Esophagus muscularis mucosa (tissue), 4 donors: ENCODE data around the gene AKT2. TPM values are rescaled to one million over a fixed set of nuclear protein-coding genes. Genes with fewer than 3 reads are reported as not detected.

ENCODE experiments used
- DNase-seq: peaks from one replicate; pipeline ENCODE4 v3.0.0-alpha.2; 2017; ENCODE audit errors: extremely low spot score
- H3K27ac ChIP-seq, 4 donors: fragments of 200-600 bp; sonication (generic); replicated peaks in 1 of 4; 1 replicate in 3 of 4; 2 replicates in 1 of 4; pipeline ENCODE4 v1.5.1; 2016 to 2019; ENCODE audit warnings: mild to moderate bottlenecking in 1 of 4
- H3K27me3 ChIP-seq, 4 donors: fragments of 200-600 bp; sonication (generic); one replicate each; pipeline versions ENCODE4 v1.5.1 to v1.6.0; 2016 to 2019
- H3K36me3 ChIP-seq, 4 donors: fragments of 200-600 bp; sonication (generic); one replicate each; pipeline ENCODE4 v1.5.1; 2016 to 2019
- H3K4me1 ChIP-seq, 4 donors: fragments of 200-600 bp; sonication (generic); one replicate each; pipeline ENCODE4 v1.5.1; 2016 to 2019
- H3K4me3 ChIP-seq, 4 donors: fragments of 200-600 bp; sonication (generic); 1 replicate in 2 of 4; 2 replicates in 2 of 4; pipeline ENCODE4 v1.5.1; 2016 to 2019; ENCODE audit warnings: mild to moderate bottlenecking in 4 of 4, moderate library complexity in 1 of 4
- H3K9me3 ChIP-seq, 4 donors: fragments of 200-600 bp; sonication (generic); 1 replicate in 3 of 4; 2 replicates in 1 of 4; pipeline ENCODE4 v1.5.1; 2016 to 2019
- CTCF ChIP-seq, 3 experiments: fragments of 200-600 bp in 2 of 3; fragments of 450-650 bp in 1 of 3; sonication (generic) in 2 of 3; IDR thresholded peaks; one replicate each; pipeline ENCODE4 v1.5.1; 2017 to 2019; ENCODE audit warnings: antibody characterized with exemption in 3 of 3, mild to moderate bottlenecking in 2 of 3, moderate library complexity in 1 of 3
- EP300 ChIP-seq: sonication (generic); formaldehyde crosslinking; IDR thresholded peaks from one replicate; pipeline ENCODE4 v1.6.1; 2017; ENCODE audit warnings: antibody characterized with exemption
- POLR2A ChIP-seq: fragments of 450-650 bp; IDR thresholded peaks from one replicate; pipeline ENCODE4 v1.6.1; 2017; ENCODE audit warnings: antibody characterized with exemption, moderate library complexity, mild to moderate bottlenecking, low read depth
- POLR2AphosphoS5 ChIP-seq, 2 donors: sonication (generic); formaldehyde crosslinking; IDR thresholded peaks; one replicate each; pipeline ENCODE4 v1.6.1; 2017; ENCODE audit warnings: antibody characterized with exemption in 2 of 2
- WGBS: methylation state at CpG from one replicate; pipeline ENCODE4 v1.1.5; 2018; 5-methylcytosine and 5-hydroxymethylcytosine counted together
- intact Hi-C: fragments of 100-400 bp; cut with DNase I; formaldehyde crosslinking; loops from one replicate; pipeline ENCODE4 v1.15.1; 2023
- total RNA-seq, 4 donors: library from RNA; depleted of rRNA; stranded (reverse); fragments of >200 nt; gene quantifications; one replicate each; pipeline versions ENCODE4 v1.1.0 to v1.2.1, GENCODE V29; 2016

AKT2 gene
- total RNA-seq, 4 donors from 2014 or later: 53.3 to 82.1 (median 64.0) TPM

- Histone ChIP-seq H3K4me1 (peaks cover 3 to 28% (median 14%) of the 10 kb centered on the region in 4 donors), H3K27me3 (no peaks in the 10 kb centered on the region), H3K27ac (no peak overlapping the region), H3K36me3 (peaks cover 28 to 86% (median 62%) of the 10 kb centered on the region in 4 donors), H3K4me3 (no peak overlapping the region), H3K9me3 (no peaks in the 10 kb centered on the region)
- DNase-seq: no peak
- WGBS: 79% methylated on average over 7 of the region's 7 CpGs
- TF ChIP-seq CTCF (IDR thresholded peaks at IDR 0.05): no peak
- TF ChIP-seq POLR2A: no peak
- TF ChIP-seq POLR2AphosphoS5 (IDR thresholded peaks at IDR 0.05): no peak
- TF ChIP-seq EP300: no peak
- intact Hi-C loops: no loop called here
Measured at GRCh38 chr19:40252395-40252794, 32.8 kb downstream of the AKT2 start.

- peaks cover 32 to 84% (median 62%) of the 10 kb centered on the region in 4 donors for H3K36me3 ChIP-seq
- no peak overlapping the region for H3K4me3 ChIP-seq
- DNase-seq: no peak
- WGBS: 63% methylated on average over 4 of the region's 4 CpGs
- H3K9me3 ChIP-seq: no peaks in the 10 kb centered on the region
- H3K27me3 ChIP-seq: no peaks in the 10 kb centered on the region
- TF ChIP-seq POLR2A (no peak), EP300 (no peak), CTCF (IDR thresholded peaks at IDR 0.05) (no peak), POLR2AphosphoS5 (IDR thresholded peaks at IDR 0.05) (no peak)
- peaks cover 3 to 27% (median 15%) of the 10 kb centered on the region in 4 donors for H3K4me1 ChIP-seq
- H3K27ac ChIP-seq: no peak overlapping the region
- intact Hi-C loops: no loop called here
Measured at GRCh38 chr19:40251991-40252390, 33.2 kb downstream of the AKT2 start.

- no peak overlapping the region for H3K27ac ChIP-seq
- no peak overlapping the region for H3K4me3 ChIP-seq
- TF ChIP-seq POLR2AphosphoS5 (IDR thresholded peaks at IDR 0.05) (no peak), CTCF (IDR thresholded peaks at IDR 0.05) (no peak), EP300 (no peak), POLR2A (no peak)
- no peaks in the 10 kb centered on the region for H3K27me3 ChIP-seq
- H3K9me3 ChIP-seq: no peaks in the 10 kb centered on the region
- peaks cover 26 to 77% (median 55%) of the 10 kb centered on the region in 4 donors for H3K36me3 ChIP-seq
- peaks cover 9 to 32% (median 16%) of the 10 kb centered on the region in 4 donors for H3K4me1 ChIP-seq
- no peak for DNase-seq
- intact Hi-C loops: no loop called here
Measured at GRCh38 chr19:40251244-40251643, 33.9 kb downstream of the AKT2 start.

- Histone ChIP-seq H3K4me3 (no peak overlapping the region), H3K36me3 (peaks cover 12 to 62% (median 40%) of the 10 kb centered on the region in 4 donors), H3K9me3 (no peaks in the 10 kb centered on the region), H3K27me3 (no peaks in the 10 kb centered on the region), H3K27ac (no peak overlapping the region), H3K4me1 (peaks cover 18 to 47% (median 31%) of the 10 kb centered on the region in 4 donors)
- TF ChIP-seq POLR2AphosphoS5 (IDR thresholded peaks at IDR 0.05) (no peak), POLR2A (no peak), CTCF (IDR thresholded peaks at IDR 0.05) (no peak), EP300 (no peak)
- DNase-seq: no peak
- WGBS: 89% methylated on average over 11 of the region's 11 CpGs
- intact Hi-C loops: no loop called here
Measured at GRCh38 chr19:40249781-40250180, 35.4 kb downstream of the AKT2 start.

GRCh38 chr19:40249201-40249600 is 35.9 kb downstream of the AKT2 start:
- TF ChIP-seq CTCF (IDR thresholded peaks at IDR 0.05) (no peak), EP300 (no peak), POLR2A (no peak), POLR2AphosphoS5 (IDR thresholded peaks at IDR 0.05) (no peak)
- intact Hi-C loops: no loop called here
- H3K36me3 ChIP-seq: peaks cover 7 to 56% (median 34%) of the 10 kb centered on the region in 4 donors
- H3K9me3 ChIP-seq: no peaks in the 10 kb centered on the region
- H3K27me3 ChIP-seq: no peaks in the 10 kb centered on the region
- H3K4me1 ChIP-seq: peaks cover 18 to 51% (median 35%) of the 10 kb centered on the region in 4 donors
- H3K4me3 ChIP-seq: no peak overlapping the region
- 71% methylated on average over 10 of the region's 10 CpGs for WGBS
- no peak for DNase-seq
- no peak overlapping the region for H3K27ac ChIP-seq
